ENCODE results near the gene TEX12.

The TEX12 gene

GRCh38 chr11:112213753-112214152 is 46.6 kb downstream of the TEX12 start:
- DNase-seq, result no peak

GRCh38 chr11:112215621-112216020 is 48.4 kb downstream of the TEX12 start:
- no peak for DNase-seq

- no peak for DNase-seq
Measured at GRCh38 chr11:112216561-112217105, 49.5 kb downstream of the TEX12 start.

- peak; percentile 94 for DNase-seq
Measured at GRCh38 chr11:112219476-112220232, 52.5 kb downstream of the TEX12 start.

- DNase-seq, result no peak
Measured at GRCh38 chr11:112221274-112221835, 54.2 kb downstream of the TEX12 start.
